ENCODE measurements around the gene FAM72C.
"Not testable (repeated sequence)": the region's sequence is repeated elsewhere in the genome, so short reads cannot be mapped to it uniquely, and the experiment has no call there.

FAM72C gene

DNA sequence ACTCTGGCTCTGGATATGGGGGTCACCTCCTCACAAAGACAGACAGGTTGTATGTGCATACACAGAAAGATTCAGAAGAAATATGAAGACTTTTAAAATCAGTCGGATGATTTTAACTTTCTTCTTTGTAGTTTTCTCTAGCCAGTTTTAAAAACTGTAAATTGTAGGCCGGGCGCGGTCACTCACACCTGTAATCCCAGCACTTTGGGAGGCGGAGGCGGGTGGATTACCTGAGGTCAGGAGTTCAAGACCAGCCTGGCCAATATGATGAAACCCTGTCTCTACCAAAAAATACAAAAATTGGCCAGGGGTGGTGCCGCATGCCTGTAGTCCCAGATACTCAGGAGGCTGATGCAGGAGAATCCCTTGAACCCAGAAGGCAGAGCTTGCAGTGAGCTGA is 58.1 kb downstream of the FAM72C start:
- not testable (repeated sequence) for DNase-seq (ENCODE audit: low read depth in 2 of 3, low spot score in 1 of 3)

All from stimulated activated CD4-positive, alpha-beta T cell treated with anti-CD3 and anti-CD28 coated beads, Interleukin-12 subunit alpha, Interleukin-12 subunit beta, amount 100 ng/mL, for 48 hours (primary cell).